DOHH2 (cell line): ENCODE results near the gene RETREG2.

Experiments
- EZH2phosphoT487 ChIP-seq: fragments of 200-600 bp; sonication (generic); IDR thresholded peaks from 2 replicates; pipeline ENCODE4 v1.6.1; 2017; ENCODE audit warnings: borderline replicate concordance, mild to moderate bottlenecking, antibody characterized with exemption, low read length, moderate library complexity, mixed read lengths
- TF ChIP-seq, protein P1 (sequence below): fragments of 200-600 bp; sonication (generic); IDR thresholded peaks from one replicate; pipeline ENCODE4 v1.5.1; 2014; ENCODE audit warnings: antibody characterized with exemption, mild to moderate bottlenecking, low read depth, low read length; ENCODE audit not compliant: poor library complexity, severe bottlenecking

DNA sequence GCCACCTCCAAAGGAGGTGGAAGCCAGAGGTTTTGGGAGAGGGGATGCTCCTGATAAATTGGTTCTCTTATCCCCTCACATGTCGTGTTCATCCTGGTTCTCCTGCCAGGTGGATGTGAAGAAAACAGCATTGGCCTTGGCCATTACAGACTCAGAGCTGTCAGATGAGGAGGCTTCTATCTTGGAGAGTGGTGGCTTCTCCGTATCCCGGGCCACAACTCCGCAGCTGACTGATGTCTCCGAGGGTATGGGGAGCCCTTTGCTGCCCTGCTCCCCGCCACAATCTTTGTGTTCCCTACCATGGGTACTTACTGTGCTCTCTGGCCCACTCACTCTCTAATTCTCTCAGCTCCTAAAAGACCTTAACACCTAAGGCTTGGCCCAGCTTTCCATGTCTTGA, 3.5 kb downstream of the RETREG2 start:
- TF ChIP-seq, protein P1, sequence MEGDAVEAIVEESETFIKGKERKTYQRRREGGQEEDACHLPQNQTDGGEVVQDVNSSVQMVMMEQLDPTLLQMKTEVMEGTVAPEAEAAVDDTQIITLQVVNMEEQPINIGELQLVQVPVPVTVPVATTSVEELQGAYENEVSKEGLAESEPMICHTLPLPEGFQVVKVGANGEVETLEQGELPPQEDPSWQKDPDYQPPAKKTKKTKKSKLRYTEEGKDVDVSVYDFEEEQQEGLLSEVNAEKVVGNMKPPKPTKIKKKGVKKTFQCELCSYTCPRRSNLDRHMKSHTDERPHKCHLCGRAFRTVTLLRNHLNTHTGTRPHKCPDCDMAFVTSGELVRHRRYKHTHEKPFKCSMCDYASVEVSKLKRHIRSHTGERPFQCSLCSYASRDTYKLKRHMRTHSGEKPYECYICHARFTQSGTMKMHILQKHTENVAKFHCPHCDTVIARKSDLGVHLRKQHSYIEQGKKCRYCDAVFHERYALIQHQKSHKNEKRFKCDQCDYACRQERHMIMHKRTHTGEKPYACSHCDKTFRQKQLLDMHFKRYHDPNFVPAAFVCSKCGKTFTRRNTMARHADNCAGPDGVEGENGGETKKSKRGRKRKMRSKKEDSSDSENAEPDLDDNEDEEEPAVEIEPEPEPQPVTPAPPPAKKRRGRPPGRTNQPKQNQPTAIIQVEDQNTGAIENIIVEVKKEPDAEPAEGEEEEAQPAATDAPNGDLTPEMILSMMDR, result no peak
- TF ChIP-seq EZH2phosphoT487, result no peak
